Tibial artery (tissue), 4 donors: Measurements from ENCODE around the gene CPLX3.

Source experiments
- DNase-seq, 2 donors: peaks; one replicate each; pipeline ENCODE4 v3.0.0-alpha.2; 2019
- H3K27ac ChIP-seq, 2 donors: fragments of 200-600 bp; sonication (generic) in 1 of 2; 1 replicate in 1 of 2; 2 replicates in 1 of 2; pipeline ENCODE4 v1.5.1; 2018 to 2019; ENCODE audit warnings: mild to moderate bottlenecking in 1 of 2
- H3K27me3 ChIP-seq, 2 donors: fragments of 200-600 bp; sonication (generic) in 1 of 2; one replicate each; pipeline versions ENCODE4 v1.5.1 to v1.6.0; 2016 to 2019
- H3K36me3 ChIP-seq, 3 donors: fragments of 200-600 bp; sonication (generic) in 2 of 3; one replicate each; pipeline ENCODE4 v1.5.1; 2016 to 2019; ENCODE audit warnings: mild to moderate bottlenecking in 2 of 3
- H3K4me1 ChIP-seq, 4 donors: fragments of 200-600 bp; sonication (generic) in 2 of 4; 1 replicate in 3 of 4; 2 replicates in 1 of 4; pipeline ENCODE4 v1.5.1; 2016 to 2019
- H3K4me3 ChIP-seq, 2 donors: fragments of 200-600 bp; sonication (generic) in 1 of 2; 1 replicate in 1 of 2; 2 replicates in 1 of 2; pipeline ENCODE4 v1.5.1; 2018 to 2019; ENCODE audit warnings: mild to moderate bottlenecking in 2 of 2
- H3K9me3 ChIP-seq, 3 donors: fragments of 200-600 bp; sonication (generic) in 1 of 3; one replicate each; pipeline ENCODE4 v1.5.1; 2016 to 2019
- intact Hi-C: fragments of 100-400 bp; cut with DNase I; formaldehyde crosslinking; loops from one replicate; pipeline ENCODE4 v1.15.0; 2023; ENCODE audit warnings: low total_unique reads
- TF ChIP-seq, protein P1 (sequence below), 2 experiments: fragments of 200-600 bp in 1 of 2; fragments of 450-650 bp in 1 of 2; IDR thresholded peaks; one replicate each; pipeline ENCODE4 v1.5.1; 2017 to 2019; ENCODE audit warnings: antibody characterized with exemption in 2 of 2, mild to moderate bottlenecking in 1 of 2, moderate library complexity in 1 of 2

The CPLX3 gene

GRCh38 chr15:74828835-74829234 lies 2.4 kb downstream of the CPLX3 start:
- Histone ChIP-seq H3K4me1 (peaks cover 0 to 8% (median 0%) of the 10 kb centered on the region in 4 donors), H3K27me3 (peaks cover 0 to 62% of the 10 kb centered on the region in 2 donors), H3K4me3 (no peak overlapping the region), H3K9me3 (no peaks in the 10 kb centered on the region), H3K36me3 (no peaks in the 10 kb centered on the region), H3K27ac (no peak overlapping the region)
- TF ChIP-seq, protein P1, sequence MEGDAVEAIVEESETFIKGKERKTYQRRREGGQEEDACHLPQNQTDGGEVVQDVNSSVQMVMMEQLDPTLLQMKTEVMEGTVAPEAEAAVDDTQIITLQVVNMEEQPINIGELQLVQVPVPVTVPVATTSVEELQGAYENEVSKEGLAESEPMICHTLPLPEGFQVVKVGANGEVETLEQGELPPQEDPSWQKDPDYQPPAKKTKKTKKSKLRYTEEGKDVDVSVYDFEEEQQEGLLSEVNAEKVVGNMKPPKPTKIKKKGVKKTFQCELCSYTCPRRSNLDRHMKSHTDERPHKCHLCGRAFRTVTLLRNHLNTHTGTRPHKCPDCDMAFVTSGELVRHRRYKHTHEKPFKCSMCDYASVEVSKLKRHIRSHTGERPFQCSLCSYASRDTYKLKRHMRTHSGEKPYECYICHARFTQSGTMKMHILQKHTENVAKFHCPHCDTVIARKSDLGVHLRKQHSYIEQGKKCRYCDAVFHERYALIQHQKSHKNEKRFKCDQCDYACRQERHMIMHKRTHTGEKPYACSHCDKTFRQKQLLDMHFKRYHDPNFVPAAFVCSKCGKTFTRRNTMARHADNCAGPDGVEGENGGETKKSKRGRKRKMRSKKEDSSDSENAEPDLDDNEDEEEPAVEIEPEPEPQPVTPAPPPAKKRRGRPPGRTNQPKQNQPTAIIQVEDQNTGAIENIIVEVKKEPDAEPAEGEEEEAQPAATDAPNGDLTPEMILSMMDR (IDR thresholded peaks at IDR 0.05): no peak
- intact Hi-C loops: no loop called here
- no peak for DNase-seq

GRCh38 chr15:74829486-74829885 lies 3.1 kb downstream of the CPLX3 start:
- peaks cover 0 to 56% of the 10 kb centered on the region in 2 donors for H3K27me3 ChIP-seq
- DNase-seq: no peak
- intact Hi-C loops: no loop called here
- no peaks in the 10 kb centered on the region for H3K36me3 ChIP-seq
- TF ChIP-seq, protein P1 (IDR thresholded peaks at IDR 0.05): no peak
- H3K9me3 ChIP-seq: no peaks in the 10 kb centered on the region
- peaks cover 0 to 8% (median 0%) of the 10 kb centered on the region in 4 donors for H3K4me1 ChIP-seq
- no peak overlapping the region for H3K4me3 ChIP-seq
- H3K27ac ChIP-seq: no peak overlapping the region

GRCh38 chr15:74829991-74830390 lies 3.6 kb downstream of the CPLX3 start:
- Histone ChIP-seq H3K4me1 (peaks cover 0 to 8% (median 0%) of the 10 kb centered on the region in 4 donors), H3K4me3 (no peak overlapping the region), H3K27ac (no peak overlapping the region), H3K9me3 (no peaks in the 10 kb centered on the region), H3K27me3 (peaks cover 0 to 55% of the 10 kb centered on the region in 2 donors), H3K36me3 (no peaks in the 10 kb centered on the region)
- TF ChIP-seq, protein P1 (IDR thresholded peaks at IDR 0.05): no peak
- no peak for DNase-seq
- intact Hi-C loops: no loop called here

- TF ChIP-seq, protein P1 (IDR thresholded peaks at IDR 0.05): no peak
- Histone ChIP-seq H3K9me3 (no peaks in the 10 kb centered on the region), H3K4me3 (no peak overlapping the region), H3K36me3 (peaks cover 0 to 7% (median 0%) of the 10 kb centered on the region in 3 donors), H3K27me3 (peaks cover 0 to 50% of the 10 kb centered on the region in 2 donors), H3K4me1 (peaks cover 0 to 8% (median 0%) of the 10 kb centered on the region in 4 donors), H3K27ac (no peak overlapping the region)
- no peak for DNase-seq
- intact Hi-C loops: no loop called here
Observed at GRCh38 chr15:74830868-74831267, 4.4 kb downstream of the CPLX3 start.

GRCh38 chr15:74831813-74832495 lies 5.5 kb downstream of the CPLX3 start:
- Histone ChIP-seq H3K27me3 (peaks cover 0 to 39% of the 10 kb centered on the region in 2 donors), H3K4me3 (no peak overlapping the region), H3K9me3 (no peaks in the 10 kb centered on the region), H3K4me1 (no peaks in the 10 kb centered on the region), H3K36me3 (peaks cover 0 to 18% (median 5%) of the 10 kb centered on the region in 3 donors), H3K27ac (no peak overlapping the region)
- intact Hi-C loops: no loop called here
- TF ChIP-seq, protein P1 (IDR thresholded peaks at IDR 0.05): no peak
- DNase-seq: no peak
